Keratinocyte (primary cell): ENCODE measurements around the gene UTP11. TPM values are rescaled to one million over a fixed set of nuclear protein-coding genes. Genes with fewer than 3 reads are reported as not detected.

Experiments used
- DNase-seq: peaks from one replicate; pipeline ENCODE4 v3.0.0-alpha.2; 2011; ENCODE audit warnings: low read depth, missing footprints, low spot score
- FAIRE-seq: peaks from 2 replicates; lab custom pipeline; 2011; peaks lifted over from hg19 to GRCh38; lab: Jason Lieb, UNC
- H2AFZ ChIP-seq: 2 replicates; pipeline ENCODE4 v1.6.0; 2012; ENCODE audit warnings: low read length, control low read depth, inconsistent platforms; ENCODE audit not compliant: control insufficient read depth
- H3K27ac ChIP-seq: 2 replicates; pipeline ENCODE4 v1.5.1; 2011; ENCODE audit warnings: low read length; ENCODE audit not compliant: control insufficient read depth, insufficient read depth
- H3K27me3 ChIP-seq: 3 replicates; pipeline ENCODE4 v1.6.0; 2011; ENCODE audit warnings: low read length; ENCODE audit not compliant: control insufficient read depth, insufficient read depth; ENCODE audit errors: extremely low read depth
- H3K36me3 ChIP-seq, 2 experiments: 2 replicates in 1 of 2; 3 replicates in 1 of 2; pipeline ENCODE4 v1.5.1; 2011; ENCODE audit warnings: low read length in 2 of 2, mild to moderate bottlenecking in 1 of 2; ENCODE audit not compliant: control insufficient read depth in 2 of 2, insufficient read depth in 2 of 2; ENCODE audit errors: extremely low read depth in 1 of 2
- H3K4me1 ChIP-seq: 3 replicates; pipeline ENCODE4 v1.5.1; 2011; ENCODE audit warnings: low read length; ENCODE audit not compliant: control insufficient read depth, insufficient read depth; ENCODE audit errors: extremely low read depth
- H3K4me2 ChIP-seq: 3 replicates; pipeline ENCODE4 v1.6.0; 2011; ENCODE audit warnings: low read depth, low read length; ENCODE audit not compliant: control insufficient read depth, insufficient read depth; ENCODE audit errors: extremely low read depth
- H3K4me3 ChIP-seq, 3 experiments: fragments of 200-600 bp in 1 of 3; sonication (generic) in 1 of 3; 2 replicates in 2 of 3; 3 replicates in 1 of 3; pipeline ENCODE4 v1.5.1; 2011 to 2016; ENCODE audit warnings: low read length in 3 of 3, mild to moderate bottlenecking in 3 of 3, control low read depth in 2 of 3, inconsistent platforms in 1 of 3, low read depth in 1 of 3, mixed read lengths in 1 of 3, mixed run types in 1 of 3, moderate library complexity in 1 of 3; ENCODE audit not compliant: control insufficient read depth in 2 of 3, insufficient read depth in 2 of 3; ENCODE audit errors: extremely low read depth in 1 of 3
- H3K79me2 ChIP-seq: 2 replicates; pipeline ENCODE4 v1.6.0; 2012; ENCODE audit warnings: low read length; ENCODE audit not compliant: control insufficient read depth, insufficient read depth
- H3K9ac ChIP-seq: 3 replicates; pipeline ENCODE4 v1.6.0; 2011; ENCODE audit warnings: low read length; ENCODE audit not compliant: control insufficient read depth, insufficient read depth; ENCODE audit errors: extremely low read depth
- H3K9me1 ChIP-seq: 3 replicates; pipeline ENCODE4 v1.6.0; 2011; ENCODE audit warnings: low read length; ENCODE audit not compliant: control insufficient read depth, insufficient read depth; ENCODE audit errors: extremely low read depth
- H3K9me3 ChIP-seq: 2 replicates; pipeline ENCODE4 v1.5.1; 2012; ENCODE audit warnings: low read depth, low read length; ENCODE audit not compliant: control insufficient read depth
- H4K20me1 ChIP-seq: 3 replicates; pipeline ENCODE4 v1.6.0; 2011; ENCODE audit warnings: low read length; ENCODE audit not compliant: control insufficient read depth, insufficient read depth; ENCODE audit errors: extremely low read depth
- CTCF ChIP-seq, 3 experiments: IDR thresholded peaks in 1 of 3; conservative IDR thresholded peaks in 1 of 3; optimal IDR thresholded peaks in 1 of 3; 2 replicates in 2 of 3; 3 replicates in 1 of 3; pipeline versions ENCODE3 to v1.5.1; 2011; ENCODE audit warnings: low read length in 3 of 3, mild to moderate bottlenecking in 3 of 3, moderate library complexity in 2 of 3, control low read depth in 1 of 3, inconsistent platforms in 1 of 3; ENCODE audit not compliant: insufficient read depth in 2 of 3; ENCODE audit errors: extremely low read depth in 1 of 3
- EZH2 ChIP-seq: IDR thresholded peaks from one replicate; pipeline ENCODE4 v1.6.1; 2012; ENCODE audit warnings: inconsistent platforms, mild to moderate bottlenecking, low read length, moderate library complexity
- dilution Hi-C: fragments of 300-500 bp; cut with MboI; formaldehyde crosslinking; loops from one replicate; pipeline ENCODE4 v1.7.0; 2020; ENCODE audit warnings: low sequenced_read_pairs; ENCODE audit not compliant: extremely low pct_ligation_motif_present
- polyA plus RNA-seq, 5 experiments: library from polyadenylated mRNA; depleted of rRNA in 3 of 5; stranded (reverse) in 3 of 5; stranded (forward) in 1 of 5; unstranded in 1 of 5; fragments of >200 nt; gene quantifications; 1 replicate in 1 of 5; 2 replicates in 3 of 5; 3 replicates in 1 of 5; pipeline versions ENCODE4 v1.2.1 to v1.2.3, GENCODE V29; 2011 to 2012; ENCODE audit warnings: missing spikeins in 2 of 5, low read depth in 1 of 5, low replicate concordance in 1 of 5

UTP11 gene
- polyA plus RNA-seq, 1 donor (not counting 4 experiments of a cell fraction or from before 2014, with no cell fraction given), result 50.0 TPM

- DNase-seq, result no peak
- Histone ChIP-seq H3K27me3 (no peaks in the 10 kb centered on the region), H4K20me1 (no peaks in the 10 kb centered on the region), H3K4me2 (no peak overlapping the region), H3K9ac (no peak overlapping the region), H3K27ac (no peak overlapping the region), H3K9me1 (no peaks in the 10 kb centered on the region), H3K9me3 (no peaks in the 10 kb centered on the region), H3K79me2 (peaks cover 6% of the 10 kb centered on the region), H2AFZ (no peak overlapping the region), H3K4me1 (peaks cover 22% of the 10 kb centered on the region), H3K4me3 (no peak overlapping the region), H3K36me3 (no peaks in the 10 kb centered on the region)
- TF ChIP-seq EZH2 (no peak), CTCF (optimal IDR thresholded peaks at IDR 0.05 in 1 of 3, IDR thresholded peaks at IDR 0.05 in 1 of 3, conservative IDR thresholded peaks at IDR 0.05 in 1 of 3; ENCODE audit: extremely low read depth in 1 of 3, insufficient read depth in 2 of 3, low read length in 3 of 3) (no peak)
- FAIRE-seq, result peak; percentile 55
- dilution Hi-C loops, result no loop called here
These were observed 48.0 kb downstream of the UTP11 start for GRCh38 chr1:38060498-38060897.

DNA sequence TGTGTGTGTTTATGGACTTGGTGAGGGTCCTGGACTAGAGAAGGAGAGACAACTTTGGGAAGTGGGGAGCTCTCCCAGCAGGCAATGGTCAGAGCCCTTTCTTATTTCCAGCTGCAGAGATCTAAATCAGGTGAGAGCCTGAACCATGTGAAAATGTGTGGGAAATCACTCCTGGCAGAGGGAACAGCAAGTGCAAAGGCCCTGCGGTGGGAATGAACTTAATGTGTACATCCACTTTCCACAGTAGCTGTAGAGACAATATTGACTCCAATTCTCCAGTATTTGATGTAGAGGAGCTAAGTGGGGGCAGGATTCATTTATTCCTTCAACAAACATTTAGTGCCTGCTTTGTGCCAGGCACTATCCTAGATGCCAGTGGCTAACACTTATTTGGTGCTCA lies 48.8 kb downstream of the UTP11 start:
- DNase-seq, result no peak
- no peak overlapping the region for H3K9ac ChIP-seq
- no peak overlapping the region for H2AFZ ChIP-seq
- H3K79me2 ChIP-seq, result peaks cover 6% of the 10 kb centered on the region
- dilution Hi-C loops, result no loop called here
- H4K20me1 ChIP-seq, result no peaks in the 10 kb centered on the region
- no peak overlapping the region for H3K27ac ChIP-seq
- H3K36me3 ChIP-seq, result no peaks in the 10 kb centered on the region
- no peaks in the 10 kb centered on the region for H3K27me3 ChIP-seq
- TF ChIP-seq CTCF (optimal IDR thresholded peaks at IDR 0.05 in 1 of 3, IDR thresholded peaks at IDR 0.05 in 1 of 3, conservative IDR thresholded peaks at IDR 0.05 in 1 of 3; ENCODE audit: extremely low read depth in 1 of 3, insufficient read depth in 2 of 3, low read length in 3 of 3), result no peak
- no peak for TF ChIP-seq EZH2
- no peak for FAIRE-seq
- H3K4me1 ChIP-seq, result peaks cover 25% of the 10 kb centered on the region
- no peaks in the 10 kb centered on the region for H3K9me1 ChIP-seq
- no peaks in the 10 kb centered on the region for H3K9me3 ChIP-seq
- no peak overlapping the region for H3K4me2 ChIP-seq
- no peak overlapping the region for H3K4me3 ChIP-seq
